Measurements from ENCODE around the gene NOL6.
"Not testable (repeated sequence)": the region's sequence is repeated elsewhere in the genome, so short reads cannot be mapped to it uniquely, and the experiment has no call there.

NOL6 gene

DNA sequence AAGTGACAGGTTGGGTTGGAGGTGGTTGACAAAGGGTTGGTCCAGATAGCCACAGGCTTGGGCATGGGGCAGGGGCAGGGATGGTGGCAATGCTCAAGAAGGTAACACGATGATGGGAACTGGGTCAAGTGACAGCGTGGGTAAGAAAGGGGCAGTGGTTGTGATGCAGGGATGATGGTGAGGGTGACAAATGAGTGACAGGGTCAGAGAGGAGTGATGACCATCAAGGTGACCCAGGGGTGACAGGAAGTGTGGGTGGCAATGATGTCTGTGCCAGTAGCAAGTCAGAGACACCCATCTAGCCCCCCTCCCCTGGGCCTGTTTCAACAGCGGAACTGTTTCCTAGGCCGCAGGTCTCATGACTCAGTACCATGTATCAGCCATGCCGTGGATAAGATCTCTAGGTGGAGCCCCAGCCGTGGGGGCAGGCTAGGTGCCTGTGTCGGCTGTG is 46.9 kb downstream of the NOL6 start:
- Histone ChIP-seq H3K4me3 (ENCODE audit: low read depth in 1 of 2, low read length in 2 of 2) (no peak overlapping the region), H3K4me1 (ENCODE audit: control insufficient read depth in 1 of 2, insufficient read depth in 2 of 2, low read length in 2 of 2) (no peaks in the 10 kb centered on the region)

DNA sequence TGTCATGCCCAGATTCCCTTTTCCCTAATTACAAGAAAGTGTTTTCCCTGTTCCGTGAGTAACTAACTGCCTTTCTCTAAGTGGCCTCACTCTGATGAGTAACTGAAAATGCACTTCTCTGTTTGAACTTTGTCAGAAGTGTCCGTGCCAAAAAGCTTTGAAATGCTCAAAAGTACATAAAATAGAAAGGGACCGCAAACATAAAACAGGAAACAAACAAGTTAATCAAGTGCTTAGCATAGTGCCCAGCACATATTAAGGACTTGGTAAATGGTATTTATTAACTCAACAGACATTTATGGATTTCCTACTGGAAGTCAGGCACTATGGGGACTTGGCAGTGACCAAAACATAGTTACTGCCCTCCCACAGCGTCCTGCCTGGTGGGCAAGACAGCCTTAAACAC is 48.6 kb downstream of the NOL6 start:
- Histone ChIP-seq H3K9me3 (ENCODE audit: control insufficient read depth in 1 of 2, low read length in 2 of 2) (no peaks in the 10 kb centered on the region), H3K36me3 (ENCODE audit: control insufficient read depth in 1 of 2, insufficient read depth in 2 of 2, low read length in 2 of 2) (no peaks in the 10 kb centered on the region), H3K4me3 (ENCODE audit: low read depth in 1 of 2, low read length in 2 of 2) (no peak overlapping the region), H3K4me1 (ENCODE audit: control insufficient read depth in 1 of 2, insufficient read depth in 2 of 2, low read length in 2 of 2) (no peaks in the 10 kb centered on the region), H3K27me3 (ENCODE audit: low read depth, low read length) (no peaks in the 10 kb centered on the region), H3K27ac (ENCODE audit: low read length) (no peak overlapping the region)

More for the DNA sequence above, 46.9 kb downstream of the NOL6 start:
- no peak overlapping the region for H3K27ac ChIP-seq (ENCODE audit: low read length)
- H3K9me3 ChIP-seq (ENCODE audit: control insufficient read depth in 1 of 2, low read length in 2 of 2): no peaks in the 10 kb centered on the region
- H3K27me3 ChIP-seq (ENCODE audit: low read depth, low read length): no peaks in the 10 kb centered on the region
- H3K36me3 ChIP-seq (ENCODE audit: control insufficient read depth in 1 of 2, insufficient read depth in 2 of 2, low read length in 2 of 2): no peaks in the 10 kb centered on the region

DNA sequence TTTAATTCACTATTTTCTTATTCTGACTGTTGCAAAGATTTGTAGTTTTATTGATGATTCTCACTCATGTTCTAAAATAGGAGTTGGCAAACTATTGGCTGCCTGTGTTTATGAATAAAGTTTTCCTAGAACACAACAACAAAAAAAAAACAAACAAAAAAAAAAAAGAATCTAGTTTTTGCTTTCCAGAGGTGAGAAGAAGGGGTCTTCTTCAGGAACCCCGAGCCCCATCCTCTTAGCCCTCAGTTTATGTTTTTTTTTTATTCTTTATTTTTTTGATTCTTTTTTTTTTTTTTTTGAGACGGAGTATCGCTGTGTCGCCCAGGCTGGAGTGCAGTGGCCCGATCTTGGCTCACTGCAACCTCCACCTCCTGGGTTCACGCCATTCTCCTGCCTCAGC is 49.2 kb downstream of the NOL6 start:
- H3K27ac ChIP-seq (ENCODE audit: low read length); H3K36me3 ChIP-seq (ENCODE audit: control insufficient read depth in 1 of 2, insufficient read depth in 2 of 2, low read length in 2 of 2); H3K4me3 ChIP-seq (ENCODE audit: low read depth in 1 of 2, low read length in 2 of 2); H3K9me3 ChIP-seq (ENCODE audit: control insufficient read depth in 1 of 2, low read length in 2 of 2); H3K4me1 ChIP-seq (ENCODE audit: control insufficient read depth in 1 of 2, insufficient read depth in 2 of 2, low read length in 2 of 2); H3K27me3 ChIP-seq (ENCODE audit: low read depth, low read length): not testable (repeated sequence)

DNA sequence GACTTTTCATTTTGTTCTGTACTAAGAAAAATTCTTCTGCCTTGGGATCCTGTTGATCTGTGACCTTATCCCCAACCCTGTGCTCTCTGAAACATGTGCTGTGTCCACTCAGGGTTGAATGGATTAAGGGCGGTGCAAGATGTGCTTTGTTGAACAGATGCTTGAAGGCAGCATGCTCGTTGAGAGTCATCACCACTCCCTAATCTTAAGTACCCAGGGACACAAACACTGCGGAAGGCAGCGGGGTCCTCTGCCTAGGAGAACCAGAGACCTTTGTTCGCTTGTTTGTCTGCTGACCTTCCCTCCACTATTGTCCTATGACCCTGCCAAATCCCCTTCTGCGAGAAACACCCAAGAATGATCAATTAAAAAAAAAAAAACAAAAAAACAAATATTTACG is 49.7 kb downstream of the NOL6 start:
- H3K27me3 ChIP-seq (ENCODE audit: low read depth, low read length); H3K4me1 ChIP-seq (ENCODE audit: control insufficient read depth in 1 of 2, insufficient read depth in 2 of 2, low read length in 2 of 2); H3K4me3 ChIP-seq (ENCODE audit: low read depth in 1 of 2, low read length in 2 of 2); H3K36me3 ChIP-seq (ENCODE audit: control insufficient read depth in 1 of 2, insufficient read depth in 2 of 2, low read length in 2 of 2); H3K9me3 ChIP-seq (ENCODE audit: control insufficient read depth in 1 of 2, low read length in 2 of 2); H3K27ac ChIP-seq (ENCODE audit: low read length): not testable (repeated sequence)

DNA sequence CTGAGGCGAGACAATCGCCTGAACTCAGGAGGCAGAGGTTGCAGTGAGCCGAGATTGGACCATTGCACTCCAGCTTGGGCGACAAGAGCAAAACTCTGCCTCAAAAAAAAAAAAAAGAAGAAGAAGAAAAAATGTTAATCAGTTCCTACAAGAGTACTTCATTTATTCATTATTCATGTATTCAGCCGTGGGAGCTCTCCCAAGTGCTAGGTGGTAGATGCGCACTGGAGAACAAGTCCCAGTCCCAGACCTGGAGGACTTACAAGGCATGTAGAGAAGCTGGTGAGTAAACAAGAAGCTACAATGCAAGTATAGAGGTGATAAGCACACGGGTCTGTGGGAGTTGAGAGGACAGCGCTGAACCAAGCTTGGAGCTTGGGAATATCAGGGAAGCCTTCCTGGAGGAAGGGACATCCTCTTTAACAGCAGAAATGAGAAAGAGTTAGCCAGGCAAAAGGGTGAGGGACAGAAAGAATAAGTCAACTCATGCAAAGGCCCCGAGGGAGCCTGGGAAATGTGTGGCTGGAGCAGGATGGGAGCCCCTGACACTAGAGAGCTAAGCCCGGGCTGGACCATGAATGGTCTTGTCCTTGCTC is 53.9 kb downstream of the NOL6 start:
- no peaks in the 10 kb centered on the region for H3K27me3 ChIP-seq (ENCODE audit: low read depth, low read length)
- no peak overlapping the region for H3K27ac ChIP-seq (ENCODE audit: low read length)
- H3K4me3 ChIP-seq (ENCODE audit: low read depth in 1 of 2, low read length in 2 of 2): no peak overlapping the region
- H3K4me1 ChIP-seq (ENCODE audit: control insufficient read depth in 1 of 2, insufficient read depth in 2 of 2, low read length in 2 of 2): peaks cover 1 to 6% of the 10 kb centered on the region in 2 donors
- H3K36me3 ChIP-seq (ENCODE audit: control insufficient read depth in 1 of 2, insufficient read depth in 2 of 2, low read length in 2 of 2): no peaks in the 10 kb centered on the region
- H3K9me3 ChIP-seq (ENCODE audit: control insufficient read depth in 1 of 2, low read length in 2 of 2): no peaks in the 10 kb centered on the region

DNA sequence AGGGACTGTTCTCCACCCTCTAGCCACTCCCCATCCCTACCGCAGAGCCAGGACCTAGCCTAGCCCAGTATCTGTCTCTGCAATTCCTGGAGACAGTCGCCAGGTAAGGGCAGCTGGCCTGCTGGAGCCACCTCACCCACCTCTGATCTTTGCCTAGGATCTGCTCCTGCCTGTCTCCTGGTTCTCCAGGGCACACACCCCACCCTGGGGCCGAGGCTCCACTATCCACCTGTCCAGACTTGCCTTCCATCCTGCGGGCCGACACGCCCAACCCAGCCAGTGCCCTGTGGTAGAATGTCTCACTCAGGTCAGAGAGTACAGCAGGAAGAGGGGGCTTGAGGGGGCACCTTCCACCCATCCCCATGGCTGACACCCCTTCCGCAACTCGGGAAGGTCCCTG is 55.6 kb downstream of the NOL6 start:
- Histone ChIP-seq H3K36me3 (ENCODE audit: control insufficient read depth in 1 of 2, insufficient read depth in 2 of 2, low read length in 2 of 2) (no peaks in the 10 kb centered on the region), H3K4me1 (ENCODE audit: control insufficient read depth in 1 of 2, insufficient read depth in 2 of 2, low read length in 2 of 2) (peaks cover 6% of the 10 kb centered on the region in 2 donors), H3K27me3 (ENCODE audit: low read depth, low read length) (no peaks in the 10 kb centered on the region), H3K4me3 (ENCODE audit: low read depth in 1 of 2, low read length in 2 of 2) (no peak overlapping the region), H3K9me3 (ENCODE audit: control insufficient read depth in 1 of 2, low read length in 2 of 2) (no peaks in the 10 kb centered on the region), H3K27ac (ENCODE audit: low read length) (no peak overlapping the region)

DNA sequence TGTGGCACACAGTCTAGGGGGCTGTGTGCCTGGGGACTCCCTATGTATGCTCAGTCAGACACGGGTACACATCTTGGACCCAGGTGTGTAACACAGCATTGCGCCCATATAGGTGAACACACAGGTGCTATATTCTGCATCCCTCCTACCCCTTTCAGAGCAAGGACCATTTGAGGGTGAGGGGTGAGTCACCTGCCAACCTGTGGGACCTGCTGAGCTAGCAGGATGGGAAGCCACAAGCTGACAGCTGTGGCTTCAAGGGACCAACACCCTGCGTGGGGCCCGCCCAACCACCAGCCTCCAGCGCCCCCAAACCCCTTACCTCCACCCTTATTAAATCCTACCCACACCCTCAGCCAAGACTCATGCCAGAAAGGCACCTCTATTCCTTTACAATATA is 56.7 kb downstream of the NOL6 start:
- H3K4me3 ChIP-seq (ENCODE audit: low read depth in 1 of 2, low read length in 2 of 2): no peak overlapping the region
- no peaks in the 10 kb centered on the region for H3K36me3 ChIP-seq (ENCODE audit: control insufficient read depth in 1 of 2, insufficient read depth in 2 of 2, low read length in 2 of 2)
- H3K4me1 ChIP-seq (ENCODE audit: control insufficient read depth in 1 of 2, insufficient read depth in 2 of 2, low read length in 2 of 2): peaks cover 6% of the 10 kb centered on the region in 2 donors
- H3K27ac ChIP-seq (ENCODE audit: low read length): no peak overlapping the region
- H3K9me3 ChIP-seq (ENCODE audit: control insufficient read depth in 1 of 2, low read length in 2 of 2): no peaks in the 10 kb centered on the region
- H3K27me3 ChIP-seq (ENCODE audit: low read depth, low read length): no peaks in the 10 kb centered on the region

DNA sequence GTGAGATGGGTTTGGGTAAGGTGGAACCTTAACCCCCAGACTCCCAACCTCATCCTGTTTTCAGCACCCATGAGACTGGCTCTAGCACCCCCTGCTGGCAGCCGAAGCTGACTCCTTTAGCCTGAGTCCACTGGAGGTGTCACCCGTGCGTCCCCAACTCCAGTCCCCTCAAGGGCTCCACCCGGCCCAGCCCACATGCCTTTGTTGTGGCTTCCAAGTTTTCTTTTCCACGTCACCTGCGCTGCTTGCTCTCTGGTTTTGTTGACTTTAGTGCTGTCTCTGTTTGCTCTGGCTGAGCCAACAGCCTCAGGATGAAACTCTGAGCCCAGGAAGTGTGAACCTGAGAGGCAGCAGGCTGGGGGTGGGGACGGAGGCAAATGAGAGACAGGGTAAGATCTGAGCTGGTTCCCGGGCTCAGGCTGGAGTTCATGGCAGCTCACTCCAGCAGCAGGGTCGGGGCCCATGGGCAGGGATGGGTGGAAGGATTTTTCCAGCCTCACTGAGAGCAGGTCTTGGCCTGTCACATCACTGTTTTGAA is 58.2 kb downstream of the NOL6 start:
- no peak overlapping the region for H3K4me3 ChIP-seq (ENCODE audit: low read depth in 1 of 2, low read length in 2 of 2)
- H3K4me1 ChIP-seq (ENCODE audit: control insufficient read depth in 1 of 2, insufficient read depth in 2 of 2, low read length in 2 of 2): peaks cover 6% of the 10 kb centered on the region in 2 donors
- H3K9me3 ChIP-seq (ENCODE audit: control insufficient read depth in 1 of 2, low read length in 2 of 2): no peaks in the 10 kb centered on the region
- no peaks in the 10 kb centered on the region for H3K27me3 ChIP-seq (ENCODE audit: low read depth, low read length)
- H3K27ac ChIP-seq (ENCODE audit: low read length): no peak overlapping the region
- H3K36me3 ChIP-seq (ENCODE audit: control insufficient read depth in 1 of 2, insufficient read depth in 2 of 2, low read length in 2 of 2): no peaks in the 10 kb centered on the region

DNA sequence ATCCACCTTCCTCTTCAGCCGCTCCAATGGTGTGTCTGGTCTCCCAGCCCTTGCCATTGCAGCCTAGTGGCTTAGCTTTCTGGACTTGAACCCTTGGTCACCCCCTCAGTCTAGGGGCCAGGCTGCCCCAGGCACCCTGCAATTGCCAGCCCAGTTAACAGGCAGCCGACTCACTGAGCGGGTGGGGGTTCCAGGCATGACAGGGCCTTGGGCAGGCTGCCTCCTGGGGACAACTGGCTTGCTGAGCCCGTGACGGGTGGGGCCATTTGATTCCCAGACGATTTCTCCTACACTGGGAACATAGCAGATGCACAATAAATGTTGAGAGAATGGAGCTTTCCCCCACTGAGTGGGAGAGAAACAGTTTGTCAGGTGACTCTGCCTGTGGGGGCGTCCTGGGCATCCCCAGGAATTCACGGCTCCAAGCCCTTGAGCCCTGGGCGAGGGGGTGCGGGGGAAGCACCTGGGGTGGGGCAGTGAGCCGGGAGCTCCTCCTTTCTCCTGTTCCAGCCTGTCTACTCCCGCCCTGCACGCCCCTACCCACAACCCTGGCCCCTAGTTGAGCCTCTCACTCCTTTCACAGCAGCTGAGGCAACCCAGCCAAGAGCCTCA is 58.7 kb downstream of the NOL6 start:
- Histone ChIP-seq H3K27ac (ENCODE audit: low read length) (no peak overlapping the region), H3K27me3 (ENCODE audit: low read depth, low read length) (no peaks in the 10 kb centered on the region), H3K4me1 (ENCODE audit: control insufficient read depth in 1 of 2, insufficient read depth in 2 of 2, low read length in 2 of 2) (peaks cover 6% of the 10 kb centered on the region in 2 donors), H3K4me3 (ENCODE audit: low read depth in 1 of 2, low read length in 2 of 2) (no peak overlapping the region), H3K9me3 (ENCODE audit: control insufficient read depth in 1 of 2, low read length in 2 of 2) (no peaks in the 10 kb centered on the region), H3K36me3 (ENCODE audit: control insufficient read depth in 1 of 2, insufficient read depth in 2 of 2, low read length in 2 of 2) (no peaks in the 10 kb centered on the region)

DNA sequence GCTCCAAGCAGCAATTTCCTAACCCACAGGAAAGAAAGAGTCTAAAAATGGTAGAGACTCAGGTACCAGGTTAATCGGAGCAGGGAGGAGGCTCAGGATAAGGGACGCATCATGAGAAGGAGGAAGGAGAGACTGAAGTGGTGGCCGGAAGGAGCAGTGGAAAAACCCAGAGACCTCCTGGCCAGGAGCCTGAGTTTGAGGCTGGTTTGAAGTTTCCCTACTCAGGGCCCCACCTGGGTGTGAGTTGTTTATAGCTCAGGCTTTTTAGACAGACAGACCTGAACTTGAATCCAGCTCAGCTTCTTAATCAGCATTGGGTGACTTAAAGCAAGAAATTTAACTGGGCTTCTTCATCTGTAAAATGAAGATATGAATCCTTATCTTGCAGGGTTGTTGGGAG is 59.5 kb downstream of the NOL6 start:
- H3K9me3 ChIP-seq (ENCODE audit: control insufficient read depth in 1 of 2, low read length in 2 of 2): no peaks in the 10 kb centered on the region
- H3K36me3 ChIP-seq (ENCODE audit: control insufficient read depth in 1 of 2, insufficient read depth in 2 of 2, low read length in 2 of 2): no peaks in the 10 kb centered on the region
- no peaks in the 10 kb centered on the region for H3K27me3 ChIP-seq (ENCODE audit: low read depth, low read length)
- H3K4me1 ChIP-seq (ENCODE audit: control insufficient read depth in 1 of 2, insufficient read depth in 2 of 2, low read length in 2 of 2): peaks cover 6% of the 10 kb centered on the region in 2 donors
- no peak overlapping the region for H3K27ac ChIP-seq (ENCODE audit: low read length)
- no peak overlapping the region for H3K4me3 ChIP-seq (ENCODE audit: low read depth in 1 of 2, low read length in 2 of 2)

All from muscle layer of duodenum (tissue), 2 donors.